Measurements from ENCODE around the gene NANOG.

The NANOG gene

DNA sequence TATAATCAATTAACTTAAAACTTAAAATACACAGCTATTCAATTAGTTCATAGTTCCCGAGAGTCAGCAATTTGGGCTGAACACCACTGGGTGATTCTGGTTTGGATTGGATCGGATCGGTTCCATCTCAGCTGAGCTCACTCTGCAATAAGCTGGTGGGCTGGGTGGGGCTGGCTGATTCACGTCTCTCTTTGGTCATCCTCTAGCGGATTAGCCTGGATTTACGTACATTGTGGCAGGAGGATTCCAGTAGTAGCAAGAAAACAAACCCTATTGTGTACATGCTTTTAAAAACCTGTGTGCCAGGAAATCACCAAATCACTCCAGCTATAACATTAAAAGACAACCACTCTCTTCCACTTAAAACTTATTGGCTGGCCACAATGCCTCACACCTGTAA, 38.9 kb upstream of the NANOG start:
- TF ChIP-seq TAF1 (IDR thresholded peaks at IDR 0.05; ENCODE audit: borderline replicate concordance, insufficient read depth, low read length) (no peak), SIN3A (IDR thresholded peaks at IDR 0.05; ENCODE audit: borderline replicate concordance, insufficient read depth, low read length) (no peak), FOXP2 (optimal IDR thresholded peaks at IDR 0.05; ENCODE audit: borderline replicate concordance, extremely low read depth, extremely low read length, insufficient read depth) (no peak), POLR2AphosphoS5 (IDR thresholded peaks at IDR 0.05; ENCODE audit: low read depth, low read length) (no peak)
- TF ChIP-seq, protein P1, sequence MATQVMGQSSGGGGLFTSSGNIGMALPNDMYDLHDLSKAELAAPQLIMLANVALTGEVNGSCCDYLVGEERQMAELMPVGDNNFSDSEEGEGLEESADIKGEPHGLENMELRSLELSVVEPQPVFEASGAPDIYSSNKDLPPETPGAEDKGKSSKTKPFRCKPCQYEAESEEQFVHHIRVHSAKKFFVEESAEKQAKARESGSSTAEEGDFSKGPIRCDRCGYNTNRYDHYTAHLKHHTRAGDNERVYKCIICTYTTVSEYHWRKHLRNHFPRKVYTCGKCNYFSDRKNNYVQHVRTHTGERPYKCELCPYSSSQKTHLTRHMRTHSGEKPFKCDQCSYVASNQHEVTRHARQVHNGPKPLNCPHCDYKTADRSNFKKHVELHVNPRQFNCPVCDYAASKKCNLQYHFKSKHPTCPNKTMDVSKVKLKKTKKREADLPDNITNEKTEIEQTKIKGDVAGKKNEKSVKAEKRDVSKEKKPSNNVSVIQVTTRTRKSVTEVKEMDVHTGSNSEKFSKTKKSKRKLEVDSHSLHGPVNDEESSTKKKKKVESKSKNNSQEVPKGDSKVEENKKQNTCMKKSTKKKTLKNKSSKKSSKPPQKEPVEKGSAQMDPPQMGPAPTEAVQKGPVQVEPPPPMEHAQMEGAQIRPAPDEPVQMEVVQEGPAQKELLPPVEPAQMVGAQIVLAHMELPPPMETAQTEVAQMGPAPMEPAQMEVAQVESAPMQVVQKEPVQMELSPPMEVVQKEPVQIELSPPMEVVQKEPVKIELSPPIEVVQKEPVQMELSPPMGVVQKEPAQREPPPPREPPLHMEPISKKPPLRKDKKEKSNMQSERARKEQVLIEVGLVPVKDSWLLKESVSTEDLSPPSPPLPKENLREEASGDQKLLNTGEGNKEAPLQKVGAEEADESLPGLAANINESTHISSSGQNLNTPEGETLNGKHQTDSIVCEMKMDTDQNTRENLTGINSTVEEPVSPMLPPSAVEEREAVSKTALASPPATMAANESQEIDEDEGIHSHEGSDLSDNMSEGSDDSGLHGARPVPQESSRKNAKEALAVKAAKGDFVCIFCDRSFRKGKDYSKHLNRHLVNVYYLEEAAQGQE (IDR thresholded peaks at IDR 0.05; ENCODE audit: insufficient read depth in 1 of 2, low read depth in 2 of 2, low read length in 2 of 2): no peak

DNA sequence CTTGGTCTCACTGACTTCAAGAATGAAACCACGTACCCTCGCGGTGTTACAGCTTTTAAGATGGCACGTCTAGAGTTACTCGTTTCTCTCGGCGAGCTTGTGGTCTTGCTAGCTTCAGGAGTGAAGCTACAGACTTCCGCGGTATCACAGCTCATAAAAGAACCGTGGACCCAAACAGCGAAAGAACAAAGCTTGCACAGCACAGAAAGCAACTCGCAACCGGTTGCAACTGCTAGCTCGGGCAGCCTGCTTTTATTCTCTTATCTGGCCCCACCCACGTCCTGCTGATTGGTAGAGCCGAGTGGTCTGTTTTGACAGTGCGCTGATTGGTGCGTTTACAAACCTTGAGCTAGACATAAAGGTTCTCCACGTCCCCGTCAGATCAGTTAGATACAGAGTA, 37.8 kb upstream of the NANOG start:
- TF ChIP-seq, protein P1 (IDR thresholded peaks at IDR 0.05; ENCODE audit: insufficient read depth in 1 of 2, low read depth in 2 of 2, low read length in 2 of 2): no peak
- TF ChIP-seq SIN3A (IDR thresholded peaks at IDR 0.05; ENCODE audit: borderline replicate concordance, insufficient read depth, low read length) (no peak), POLR2AphosphoS5 (IDR thresholded peaks at IDR 0.05; ENCODE audit: low read depth, low read length) (no peak), TAF1 (IDR thresholded peaks at IDR 0.05; ENCODE audit: borderline replicate concordance, insufficient read depth, low read length) (no peak), FOXP2 (optimal IDR thresholded peaks at IDR 0.05; ENCODE audit: borderline replicate concordance, extremely low read depth, extremely low read length, insufficient read depth) (no peak)

DNA sequence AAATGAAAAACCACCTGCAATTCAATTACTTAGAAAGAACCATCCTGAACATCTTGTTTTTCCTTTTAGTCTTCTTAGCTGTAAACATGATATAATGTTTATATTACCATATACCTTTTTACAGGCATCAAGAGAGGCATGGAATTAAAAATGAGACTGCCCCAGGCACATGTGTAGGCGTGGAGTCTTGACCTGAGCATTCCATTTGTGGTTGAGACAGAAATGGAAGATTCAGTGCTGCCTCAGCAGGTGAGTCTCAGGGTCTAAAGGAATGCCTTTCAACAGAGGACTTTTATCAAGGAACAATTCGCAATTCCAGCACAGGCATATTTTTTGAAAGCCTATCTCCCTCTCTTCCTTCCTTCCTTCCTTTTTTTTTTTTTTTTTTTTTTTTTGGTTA, 32.2 kb upstream of the NANOG start:
- no peak for TF ChIP-seq POLR2AphosphoS5 (IDR thresholded peaks at IDR 0.05; ENCODE audit: low read depth, low read length)
- no peak for TF ChIP-seq FOXP2 (optimal IDR thresholded peaks at IDR 0.05; ENCODE audit: borderline replicate concordance, extremely low read depth, extremely low read length, insufficient read depth)

DNA sequence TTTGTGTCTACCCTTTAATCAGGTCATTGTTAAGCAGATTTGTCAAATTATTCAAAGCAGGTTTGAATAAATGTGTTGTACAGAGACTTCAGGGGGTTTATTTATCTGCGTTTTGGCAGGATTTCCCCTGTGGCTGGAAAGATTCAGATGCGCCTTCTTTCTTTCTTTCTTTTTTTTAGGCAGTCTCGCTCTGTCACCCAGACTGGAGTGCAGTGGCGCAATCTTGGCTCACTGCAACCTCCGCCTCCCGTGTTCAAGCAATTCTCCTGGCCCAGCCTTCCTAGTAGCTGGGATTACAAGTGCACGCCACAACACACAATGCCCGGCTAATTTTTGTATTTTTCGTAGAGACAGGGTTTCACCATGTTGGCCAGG, 30.4 kb upstream of the NANOG start:
- TF ChIP-seq, protein P1 (IDR thresholded peaks at IDR 0.05; ENCODE audit: insufficient read depth in 1 of 2, low read depth in 2 of 2, low read length in 2 of 2): no peak
- no peak for TF ChIP-seq SIN3A (IDR thresholded peaks at IDR 0.05; ENCODE audit: borderline replicate concordance, insufficient read depth, low read length)
- TF ChIP-seq TAF1 (IDR thresholded peaks at IDR 0.05; ENCODE audit: borderline replicate concordance, insufficient read depth, low read length): no peak

DNA sequence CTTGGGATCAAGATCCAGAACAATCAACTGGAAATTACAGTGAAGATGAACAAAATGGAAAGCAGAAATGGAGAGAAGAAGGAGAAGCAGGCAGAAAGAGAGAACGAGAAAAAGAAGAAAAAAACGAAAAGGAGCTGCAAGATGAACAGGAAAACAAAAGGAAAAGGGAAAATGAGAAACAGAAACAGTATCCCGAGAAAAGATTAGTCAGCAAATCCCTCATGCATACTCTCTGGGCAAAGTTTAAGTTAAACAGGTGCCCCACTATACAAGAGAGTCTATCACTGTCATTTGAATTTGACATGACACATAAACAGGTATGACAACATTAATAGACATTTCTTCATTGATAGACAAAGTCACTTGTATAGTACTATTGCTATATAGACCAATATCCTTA, 19.2 kb upstream of the NANOG start:
- TF ChIP-seq TAF1 (IDR thresholded peaks at IDR 0.05; ENCODE audit: borderline replicate concordance, insufficient read depth, low read length) (no peak), SIN3A (IDR thresholded peaks at IDR 0.05; ENCODE audit: borderline replicate concordance, insufficient read depth, low read length) (no peak), FOXP2 (optimal IDR thresholded peaks at IDR 0.05; ENCODE audit: borderline replicate concordance, extremely low read depth, extremely low read length, insufficient read depth) (no peak), POLR2AphosphoS5 (IDR thresholded peaks at IDR 0.05; ENCODE audit: low read depth, low read length) (no peak)
- TF ChIP-seq, protein P1 (IDR thresholded peaks at IDR 0.05; ENCODE audit: insufficient read depth in 1 of 2, low read depth in 2 of 2, low read length in 2 of 2): no peak
